Fibroblast of pulmonary artery (primary cell): ENCODE measurements around the gene NUDCD2.

Experiments
- DNase-seq: peaks from one replicate; pipeline ENCODE4 v3.0.0-alpha.2; 2010; ENCODE audit warnings: low read depth
- H3K4me3 ChIP-seq: replicated peaks from 2 replicates; pipeline ENCODE4 v1.5.1; 2011; ENCODE audit warnings: low read depth, mild to moderate bottlenecking, control low read depth, low read length, moderate library complexity
- TF ChIP-seq, protein P1 (sequence below): IDR thresholded peaks from 2 replicates; pipeline ENCODE4 v1.5.1; 2011; ENCODE audit warnings: mild to moderate bottlenecking, control low read depth, low read length, inconsistent platforms; ENCODE audit errors: missing control alignments

Gene NUDCD2

DNA sequence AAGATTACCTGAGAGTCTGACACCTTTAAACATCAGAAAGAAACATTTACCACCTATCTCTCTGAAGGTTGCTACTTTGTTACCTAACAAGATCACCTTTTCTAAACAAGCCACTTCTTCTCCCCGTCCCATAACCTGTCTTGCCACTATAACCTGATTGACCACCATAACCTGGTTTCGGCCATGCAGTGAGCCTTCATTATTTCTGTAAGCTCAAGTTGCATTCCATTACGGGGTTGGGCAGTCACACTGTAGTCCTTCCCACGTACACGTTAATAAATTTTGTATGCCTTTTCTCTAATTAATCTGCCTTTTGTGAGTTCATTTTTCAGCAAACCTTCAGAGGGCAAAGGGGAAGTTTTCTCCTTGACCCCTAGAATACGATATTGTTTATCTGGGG lies 50.5 kb downstream of the NUDCD2 start:
- DNase-seq, result no peak
- no peak overlapping the region for H3K4me3 ChIP-seq
- TF ChIP-seq, protein P1, sequence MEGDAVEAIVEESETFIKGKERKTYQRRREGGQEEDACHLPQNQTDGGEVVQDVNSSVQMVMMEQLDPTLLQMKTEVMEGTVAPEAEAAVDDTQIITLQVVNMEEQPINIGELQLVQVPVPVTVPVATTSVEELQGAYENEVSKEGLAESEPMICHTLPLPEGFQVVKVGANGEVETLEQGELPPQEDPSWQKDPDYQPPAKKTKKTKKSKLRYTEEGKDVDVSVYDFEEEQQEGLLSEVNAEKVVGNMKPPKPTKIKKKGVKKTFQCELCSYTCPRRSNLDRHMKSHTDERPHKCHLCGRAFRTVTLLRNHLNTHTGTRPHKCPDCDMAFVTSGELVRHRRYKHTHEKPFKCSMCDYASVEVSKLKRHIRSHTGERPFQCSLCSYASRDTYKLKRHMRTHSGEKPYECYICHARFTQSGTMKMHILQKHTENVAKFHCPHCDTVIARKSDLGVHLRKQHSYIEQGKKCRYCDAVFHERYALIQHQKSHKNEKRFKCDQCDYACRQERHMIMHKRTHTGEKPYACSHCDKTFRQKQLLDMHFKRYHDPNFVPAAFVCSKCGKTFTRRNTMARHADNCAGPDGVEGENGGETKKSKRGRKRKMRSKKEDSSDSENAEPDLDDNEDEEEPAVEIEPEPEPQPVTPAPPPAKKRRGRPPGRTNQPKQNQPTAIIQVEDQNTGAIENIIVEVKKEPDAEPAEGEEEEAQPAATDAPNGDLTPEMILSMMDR, result no peak

DNA sequence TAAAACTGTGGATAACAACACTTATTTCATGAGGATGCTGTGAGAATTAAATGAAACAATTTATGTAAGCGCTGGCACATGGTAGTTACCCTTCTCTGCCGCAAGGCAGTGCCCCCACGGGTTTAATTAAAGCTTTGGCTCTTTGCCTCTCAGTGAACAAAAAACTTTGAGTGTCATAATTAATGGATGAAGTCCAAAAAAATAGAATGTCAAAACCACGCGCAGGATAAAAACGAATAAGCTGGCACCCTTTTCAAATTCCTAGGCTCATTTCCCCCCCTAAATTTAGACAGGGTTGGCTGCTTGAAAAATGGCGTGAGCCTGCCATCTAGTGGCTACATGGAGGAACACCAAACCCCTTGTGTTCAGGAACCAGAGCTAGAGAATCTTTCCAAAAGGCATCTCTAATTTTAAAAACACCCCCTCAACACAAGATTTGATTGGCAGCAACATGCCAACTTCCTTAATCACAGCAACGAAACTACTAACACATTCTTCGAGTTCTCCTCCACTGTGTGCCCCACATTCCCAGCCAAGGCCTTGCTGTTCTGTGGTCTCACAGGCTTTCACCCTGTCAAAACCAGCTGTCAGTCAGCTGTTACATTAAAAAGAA lies 51.5 kb downstream of the NUDCD2 start:
- DNase-seq, result peak; percentile 83
- TF ChIP-seq, protein P1, result peak; percentile 89
- no peak overlapping the region for H3K4me3 ChIP-seq

GRCh38 chr5:163407034-163407655 lies 52.8 kb downstream of the NUDCD2 start:
- TF ChIP-seq, protein P1, result no peak
- DNase-seq, result peak; percentile 35
- no peak overlapping the region for H3K4me3 ChIP-seq

GRCh38 chr5:163404364-163405173 lies 55.3 kb downstream of the NUDCD2 start:
- TF ChIP-seq, protein P1, result no peak
- no peak for DNase-seq
- H3K4me3 ChIP-seq, result no peak overlapping the region

- no peak overlapping the region for H3K4me3 ChIP-seq
- TF ChIP-seq, protein P1, result no peak
- DNase-seq, result no peak
Measured at GRCh38 chr5:163402007-163402406, 57.9 kb downstream of the NUDCD2 start.

- TF ChIP-seq, protein P1, result no peak
Measured at GRCh38 chr5:163401271-163401670, 58.6 kb downstream of the NUDCD2 start.

More at GRCh38 chr5:163401271-163401670, 58.6 kb downstream of the NUDCD2 start:
- no peak for DNase-seq
- H3K4me3 ChIP-seq, result no peak overlapping the region
